Activated gamma-delta T cell treated with anti-CD3 and anti-CD28 coated beads, Interleukin-2, amount 50 U/mL, for 16 hours (primary cell): ENCODE results near the gene MTHFR.
"Not testable (repeated sequence)": the region's sequence is repeated elsewhere in the genome, so short reads cannot be mapped to it uniquely, and the experiment has no call there.

Experiments used
- DNase-seq: peaks from one replicate; pipeline ENCODE4 v3.0.0-alpha.2; 2020; ENCODE audit warnings: low read depth

The MTHFR gene

GRCh38 chr1:11833497-11833896 lies 27.7 kb upstream of the MTHFR start:
- DNase-seq = no peak

DNA sequence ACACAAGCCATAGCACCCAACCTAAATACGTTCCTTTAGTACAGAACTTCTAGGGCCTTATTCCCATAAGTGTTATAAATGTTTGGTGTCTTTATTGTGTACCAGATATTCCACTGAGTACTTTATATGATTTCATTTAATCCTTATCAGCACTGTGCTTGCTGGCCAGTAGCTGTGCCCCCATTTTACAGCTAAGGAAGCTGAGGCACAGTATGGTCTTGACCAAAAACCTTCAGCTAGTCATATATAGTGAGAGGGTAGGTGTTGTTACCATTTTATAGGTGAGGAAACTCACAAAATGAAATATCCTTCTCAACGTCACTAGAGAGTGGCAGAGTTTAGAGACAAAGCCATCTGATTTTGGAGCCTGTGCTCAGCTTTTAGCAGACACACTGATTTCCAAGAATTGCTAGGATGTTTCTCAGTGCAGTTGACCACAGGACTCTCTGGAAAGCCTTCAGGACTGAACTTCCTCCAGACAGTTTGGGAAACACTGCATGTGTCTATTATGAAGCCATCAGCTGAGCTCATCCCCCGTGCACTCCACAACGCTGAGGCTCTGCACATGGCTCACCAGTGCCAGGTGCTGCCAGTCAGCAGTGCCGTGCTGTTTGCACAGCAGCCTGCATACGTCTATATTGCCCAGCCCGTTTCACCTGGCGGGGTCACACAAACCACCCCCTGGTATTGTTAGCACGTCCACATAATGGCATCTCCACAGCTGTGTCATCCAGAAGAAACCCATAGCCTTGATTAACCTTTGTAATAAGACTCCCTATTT lies 26.4 kb upstream of the MTHFR start:
- DNase-seq = no peak

DNA sequence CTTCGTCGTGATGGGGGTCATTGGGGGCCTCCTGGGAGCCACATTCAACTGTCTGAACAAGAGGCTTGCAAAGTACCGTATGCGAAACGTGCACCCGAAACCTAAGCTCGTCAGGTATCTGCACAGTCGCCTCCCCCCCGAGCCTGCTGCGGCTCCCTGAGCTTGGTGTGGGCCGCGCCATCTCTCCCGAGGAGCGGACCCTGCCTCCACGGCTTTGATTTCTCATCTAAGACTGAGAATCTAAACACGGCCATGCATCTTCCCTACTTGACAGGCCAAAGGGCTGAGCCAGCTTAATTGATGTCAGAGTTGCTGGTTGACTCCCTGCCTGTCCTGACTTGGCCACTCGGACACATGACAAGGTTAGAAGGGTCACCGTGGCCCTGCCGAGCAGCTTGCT lies 22.7 kb upstream of the MTHFR start:
- DNase-seq = no peak

DNA sequence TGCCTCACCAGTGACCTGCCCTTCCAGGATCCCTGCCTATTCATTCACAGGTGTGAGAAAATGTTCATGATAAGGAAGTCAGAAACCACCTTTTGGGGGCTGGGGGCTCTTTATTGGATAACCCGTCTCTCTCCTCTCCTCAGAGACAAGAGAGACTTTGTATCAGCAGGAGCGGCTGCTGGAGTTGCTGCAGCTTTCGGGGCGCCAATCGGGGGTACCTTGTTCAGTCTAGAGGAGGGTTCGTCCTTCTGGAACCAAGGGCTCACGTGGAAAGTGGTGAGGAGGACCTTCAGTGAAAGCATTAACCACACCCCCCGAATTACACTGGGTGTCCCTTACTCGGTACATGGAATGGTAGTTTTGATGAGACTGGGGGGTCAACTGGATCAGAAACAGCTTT lies 21.2 kb upstream of the MTHFR start:
- no peak for DNase-seq

- DNase-seq = no peak
Measured at GRCh38 chr1:11825131-11825530, 19.4 kb upstream of the MTHFR start.

- DNase-seq = no peak
Measured at GRCh38 chr1:11823366-11824137, 17.8 kb upstream of the MTHFR start.

GRCh38 chr1:11822091-11822490 lies 16.3 kb upstream of the MTHFR start:
- no peak for DNase-seq

DNA sequence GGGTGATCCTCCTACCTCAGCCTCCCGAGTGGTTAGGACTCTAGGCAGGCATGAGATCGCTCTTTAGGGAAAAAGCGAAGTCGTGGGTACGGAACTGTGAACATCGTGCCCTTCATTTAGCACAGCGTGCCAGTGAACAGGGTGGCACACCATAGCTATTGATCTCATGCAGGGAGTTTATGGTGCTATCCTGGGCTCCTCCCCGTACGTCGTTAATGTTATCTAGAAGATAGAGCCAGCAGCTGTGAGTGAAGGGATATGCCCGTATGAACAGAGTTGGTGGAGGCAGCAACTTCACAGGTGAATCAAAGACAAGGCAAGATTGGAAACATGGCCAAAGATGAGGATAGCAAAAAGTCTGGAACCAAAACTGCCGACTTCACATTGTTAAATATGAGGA lies 11.4 kb upstream of the MTHFR start:
- no peak for DNase-seq

DNA sequence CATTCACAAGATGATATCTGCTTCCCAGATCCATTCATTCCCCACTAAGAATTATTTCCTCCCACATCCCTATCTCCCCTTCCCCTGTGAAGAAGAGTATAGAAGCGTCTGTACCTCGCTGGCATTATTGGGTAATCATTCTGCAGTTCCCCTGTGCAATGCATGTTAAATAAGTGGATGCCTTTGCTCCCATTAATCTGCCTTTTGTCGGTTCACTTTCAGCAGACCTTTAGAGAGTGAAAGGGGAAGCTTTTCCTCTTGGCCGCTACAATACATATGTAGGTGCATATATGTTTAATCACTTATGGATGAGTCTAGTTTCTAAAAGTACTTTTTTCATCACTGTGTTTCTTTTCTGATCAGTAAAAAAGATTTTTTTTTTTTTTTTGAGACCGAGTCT lies 7.3 kb upstream of the MTHFR start:
- DNase-seq = no peak

GRCh38 chr1:11807133-11807532 lies 1.4 kb upstream of the MTHFR start:
- no peak for DNase-seq

DNA sequence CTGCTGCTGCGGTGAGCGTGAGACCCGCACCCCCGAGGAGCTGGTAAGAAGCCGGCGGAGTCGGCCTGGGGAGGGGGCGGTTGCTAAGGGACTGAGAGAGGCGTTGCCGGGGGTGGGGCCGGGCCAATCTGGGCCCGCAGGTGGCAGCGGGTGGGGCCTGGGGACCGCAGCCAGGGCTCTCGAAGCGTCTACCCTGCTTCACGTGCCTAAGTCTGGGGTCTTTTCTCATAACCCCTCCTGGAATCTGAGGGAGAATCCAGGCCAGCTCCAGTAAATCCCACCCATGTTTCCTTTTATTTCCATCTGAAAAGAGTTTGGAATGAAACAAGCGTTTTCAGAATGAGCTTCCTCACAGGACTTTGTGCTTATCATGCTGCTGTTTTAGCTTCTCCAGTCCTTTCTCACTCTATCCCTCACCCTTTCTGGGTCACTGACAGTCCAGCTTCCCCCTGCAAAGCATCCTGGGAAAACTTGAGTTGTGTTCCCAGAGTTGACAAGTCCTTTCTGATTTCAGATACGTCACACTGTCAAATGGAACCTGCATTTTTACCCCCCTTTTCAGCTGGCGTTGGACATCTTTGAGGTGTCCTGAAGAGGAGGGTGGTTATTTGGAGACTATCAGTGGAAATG lies 658 bp upstream of the MTHFR start:
- DNase-seq = no peak

GRCh38 chr1:11804666-11805421 lies 920 bp downstream of the MTHFR start:
- DNase-seq = no peak

DNA sequence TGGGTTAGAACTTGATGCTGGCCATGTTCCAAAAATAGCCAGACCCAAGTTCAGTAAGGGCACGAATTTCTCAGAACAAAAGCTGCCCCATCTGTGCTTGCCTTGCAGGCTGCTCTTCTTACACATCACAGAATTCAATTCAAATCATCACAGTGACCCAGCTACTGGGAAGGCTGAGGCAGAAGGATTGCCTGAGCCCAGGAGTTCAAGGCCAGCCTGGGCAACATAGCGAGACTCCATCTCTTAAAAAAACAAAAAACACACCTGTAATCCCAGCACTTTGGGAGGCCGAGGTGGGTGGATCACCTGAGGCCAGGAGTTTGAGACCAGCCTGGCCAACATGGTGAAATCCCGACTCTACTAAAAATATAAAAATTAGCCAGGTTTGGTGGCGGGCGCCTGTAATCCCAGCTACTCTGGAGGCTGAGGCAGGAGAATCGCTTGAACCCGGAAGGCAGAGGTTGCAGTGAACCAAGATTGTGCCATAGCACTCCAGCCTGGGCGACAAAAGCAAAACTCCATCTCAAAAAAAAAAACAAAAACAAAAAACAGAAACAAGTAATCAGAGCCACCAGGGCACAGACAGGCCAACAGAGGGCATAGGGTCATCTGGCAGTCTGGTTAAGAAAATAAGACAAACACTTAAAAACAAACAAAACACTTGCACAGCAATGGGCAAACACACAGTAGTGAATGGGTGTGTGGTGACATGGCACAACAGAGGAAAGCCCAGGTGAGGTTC lies 1.7 kb downstream of the MTHFR start:
- not testable (repeated sequence) for DNase-seq

GRCh38 chr1:11802973-11803885 lies 2.5 kb downstream of the MTHFR start:
- DNase-seq = peak; percentile 59

GRCh38 chr1:11802616-11802972 lies 3.2 kb downstream of the MTHFR start:
- DNase-seq = no peak

DNA sequence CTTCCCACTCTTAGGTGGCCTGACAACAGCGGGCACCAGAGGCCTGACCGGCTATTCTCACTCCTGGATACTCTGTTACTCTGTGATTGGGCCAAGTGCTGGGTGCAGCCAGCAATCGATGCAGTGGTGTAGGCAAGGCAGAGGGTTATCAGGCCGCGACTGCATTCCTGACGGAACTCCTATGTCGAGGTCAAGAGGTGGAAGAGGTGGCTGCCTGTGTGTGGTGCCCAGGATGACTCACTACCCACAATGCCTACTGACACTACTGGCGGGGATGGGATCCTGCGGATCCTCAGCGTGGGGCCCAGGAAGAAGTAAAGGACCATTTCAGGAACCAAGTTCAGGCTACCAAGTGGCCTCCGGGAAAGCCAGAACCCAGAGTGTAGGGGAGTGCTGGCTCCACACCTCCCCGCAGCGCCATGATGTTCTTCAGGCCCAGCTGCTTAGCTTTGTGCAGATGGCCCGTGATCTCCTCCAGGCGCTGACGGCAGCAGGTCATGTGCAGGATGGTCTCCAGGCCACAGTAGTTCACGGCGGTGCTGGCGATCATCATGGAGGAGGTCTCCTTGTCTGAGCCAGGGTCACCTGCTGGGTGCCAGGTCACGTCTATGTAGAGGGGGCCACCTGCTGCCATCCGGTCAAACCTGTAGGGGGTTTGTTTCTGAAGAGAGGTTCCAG lies 4.9 kb downstream of the MTHFR start:
- DNase-seq = no peak

DNA sequence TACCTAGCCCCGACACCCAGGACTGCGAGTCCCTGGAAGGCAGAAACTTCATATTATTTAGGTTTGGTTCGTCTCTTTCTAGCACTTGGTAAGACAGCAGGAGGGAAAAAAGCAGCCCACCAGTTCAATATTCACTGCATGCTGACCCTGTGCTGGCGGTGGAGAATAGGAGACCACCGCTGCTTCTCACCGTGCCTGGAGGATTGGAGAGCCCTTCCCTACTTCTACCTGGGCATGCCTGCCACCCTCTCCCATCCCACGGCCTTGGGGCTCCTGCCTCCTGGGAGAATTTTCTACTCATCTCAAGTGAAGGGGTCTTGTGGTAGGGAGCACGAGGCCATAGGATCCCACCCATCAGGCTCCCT lies 5.4 kb downstream of the MTHFR start:
- no peak for DNase-seq

DNA sequence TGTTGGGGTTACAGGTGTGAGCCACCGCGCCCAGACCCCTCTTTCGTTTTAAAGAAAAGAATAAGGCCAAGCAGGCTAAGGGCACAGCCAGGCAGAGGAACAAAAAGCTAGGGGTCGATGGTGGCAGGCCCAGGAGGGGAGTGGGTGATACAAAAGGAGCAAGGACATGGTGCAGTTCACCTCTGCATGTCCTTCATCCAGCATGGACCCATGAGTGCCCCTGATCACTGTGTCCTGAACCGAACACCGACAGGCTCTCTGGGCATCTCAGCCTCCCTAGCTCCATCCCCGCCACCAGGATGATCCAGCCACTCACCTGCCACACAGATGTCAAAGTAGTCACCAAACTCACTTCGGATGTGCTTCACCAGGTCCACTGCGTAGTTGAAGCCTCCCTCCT lies 5.9 kb downstream of the MTHFR start:
- no peak for DNase-seq

DNA sequence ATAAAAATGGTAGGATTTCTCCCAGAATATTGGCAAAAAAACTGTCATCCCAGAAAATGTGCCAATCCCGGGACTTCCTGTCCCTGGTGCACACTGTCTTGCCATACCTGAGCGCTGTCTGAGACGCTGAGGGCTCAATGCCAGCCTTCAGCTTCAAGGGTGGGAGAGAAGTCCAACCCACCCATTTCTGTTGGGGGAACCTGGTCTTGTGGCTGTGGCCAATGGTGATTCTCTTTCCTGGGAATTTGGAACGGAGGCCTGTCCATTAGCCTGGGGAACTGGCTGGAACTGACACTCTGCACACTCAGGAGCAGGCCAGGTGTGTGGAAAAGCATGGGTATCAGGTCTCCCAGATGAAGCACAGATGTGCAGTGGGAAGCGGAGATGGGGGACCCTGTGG lies 6.7 kb downstream of the MTHFR start:
- no peak for DNase-seq

- DNase-seq = no peak
Measured at GRCh38 chr1:11797525-11798216, 8.1 kb downstream of the MTHFR start.
